ENCODE measurements around the gene MYH7B.

The MYH7B gene

GRCh38 chr20:34992751-34993417, 37.2 kb downstream of the MYH7B start:
- no peak for DNase-seq (ENCODE audit: low read depth)

DNA sequence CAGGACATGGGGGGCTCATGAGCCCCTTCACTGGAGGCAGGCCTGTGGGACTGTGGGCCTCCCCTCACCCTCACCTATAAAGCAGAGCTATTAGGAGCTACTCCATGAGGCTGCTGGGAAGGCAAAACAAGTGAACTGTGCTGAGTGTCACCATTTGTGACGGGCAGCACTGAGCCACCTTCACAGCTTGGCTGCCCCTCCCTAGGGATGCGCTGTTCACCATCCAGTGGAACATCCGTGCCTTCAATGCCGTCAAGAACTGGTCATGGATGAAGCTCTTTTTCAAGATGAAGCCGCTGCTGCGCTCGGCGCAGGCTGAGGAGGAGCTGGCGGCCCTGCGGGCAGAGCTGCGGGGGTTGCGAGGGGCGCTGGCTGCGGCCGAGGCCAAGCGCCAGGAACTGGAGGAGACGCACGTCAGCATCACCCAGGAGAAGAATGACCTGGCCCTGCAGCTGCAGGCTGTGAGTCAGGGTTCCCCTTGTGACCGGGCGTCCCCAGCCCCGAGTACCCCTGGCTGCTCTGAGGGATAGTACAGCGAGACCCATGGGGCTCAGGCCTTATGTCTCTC, 38.4 kb downstream of the MYH7B start:
- DNase-seq (ENCODE audit: low read depth) = no peak

DNA sequence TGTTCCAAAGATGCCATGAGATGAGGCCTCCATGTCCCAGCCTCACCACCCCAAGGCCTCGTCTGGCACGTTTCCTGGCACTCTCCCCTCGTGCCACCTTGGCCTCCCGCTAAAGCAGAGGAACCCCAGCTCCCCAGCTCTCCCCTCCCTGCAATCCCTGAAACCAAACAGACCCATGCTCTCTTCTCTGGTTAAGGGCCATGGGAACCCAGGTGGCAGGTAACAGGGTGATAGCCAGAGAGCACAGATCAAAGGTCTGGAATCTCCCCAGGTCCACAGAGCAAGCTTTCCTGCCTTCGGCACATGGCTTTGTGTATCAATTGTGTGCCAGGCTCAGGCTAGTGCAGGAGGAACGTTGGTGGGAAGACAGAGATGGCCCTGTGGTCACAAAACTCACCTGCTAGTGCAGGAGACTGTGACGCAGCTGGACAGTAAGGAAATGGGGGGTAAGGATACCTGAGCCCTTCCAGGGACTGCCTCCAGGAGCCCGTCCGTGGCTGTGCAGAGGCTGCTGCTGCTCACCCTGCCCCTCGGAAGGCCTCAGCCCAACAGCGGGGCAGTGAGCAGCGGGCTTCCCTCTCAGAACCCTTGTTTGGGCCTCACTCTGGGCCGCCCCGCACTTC, 39.0 kb downstream of the MYH7B start:
- DNase-seq (ENCODE audit: low read depth) = no peak

DNA sequence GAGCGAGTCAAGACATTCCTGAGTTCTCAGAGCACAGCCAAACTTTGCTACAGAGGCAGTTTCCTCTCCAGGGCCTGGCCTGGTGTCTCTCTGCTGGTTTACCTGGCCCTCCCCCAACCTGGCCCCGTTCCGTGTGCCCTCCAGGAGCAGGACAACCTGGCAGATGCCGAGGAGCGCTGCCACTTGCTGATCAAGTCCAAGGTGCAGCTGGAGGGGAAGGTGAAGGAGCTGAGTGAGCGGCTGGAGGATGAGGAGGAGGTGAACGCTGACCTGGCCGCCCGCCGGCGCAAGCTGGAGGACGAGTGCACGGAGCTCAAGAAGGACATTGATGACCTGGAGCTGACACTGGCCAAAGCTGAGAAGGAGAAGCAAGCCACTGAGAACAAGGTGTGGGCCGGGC, 39.5 kb downstream of the MYH7B start:
- DNase-seq (ENCODE audit: low read depth) = no peak

DNA sequence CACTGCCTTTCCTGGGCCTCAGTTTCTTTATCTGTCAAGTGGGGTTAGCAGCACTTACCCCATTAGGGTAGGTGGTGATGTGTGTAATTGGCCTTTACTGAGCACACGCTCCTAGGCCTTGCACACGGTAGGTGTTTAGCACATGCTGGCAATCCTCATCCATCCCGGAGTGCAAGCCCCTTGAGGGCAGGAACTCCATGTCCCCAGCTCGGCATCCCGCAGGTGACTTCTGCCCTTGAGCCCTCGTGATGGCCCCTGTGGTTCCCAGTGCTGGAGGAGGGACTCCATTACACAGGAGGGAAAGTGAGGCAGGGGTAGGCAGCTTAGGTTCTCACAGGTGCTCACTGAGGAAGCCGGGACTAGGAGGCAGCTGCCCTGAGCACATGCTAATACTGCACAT, 40.0 kb downstream of the MYH7B start:
- no peak for DNase-seq (ENCODE audit: low read depth)

- DNase-seq (ENCODE audit: low read depth) = no peak
Measured at GRCh38 chr20:34996243-34997028, 40.8 kb downstream of the MYH7B start.

- no peak for DNase-seq (ENCODE audit: low read depth)
Measured at GRCh38 chr20:34997131-34997561, 41.5 kb downstream of the MYH7B start.

DNA sequence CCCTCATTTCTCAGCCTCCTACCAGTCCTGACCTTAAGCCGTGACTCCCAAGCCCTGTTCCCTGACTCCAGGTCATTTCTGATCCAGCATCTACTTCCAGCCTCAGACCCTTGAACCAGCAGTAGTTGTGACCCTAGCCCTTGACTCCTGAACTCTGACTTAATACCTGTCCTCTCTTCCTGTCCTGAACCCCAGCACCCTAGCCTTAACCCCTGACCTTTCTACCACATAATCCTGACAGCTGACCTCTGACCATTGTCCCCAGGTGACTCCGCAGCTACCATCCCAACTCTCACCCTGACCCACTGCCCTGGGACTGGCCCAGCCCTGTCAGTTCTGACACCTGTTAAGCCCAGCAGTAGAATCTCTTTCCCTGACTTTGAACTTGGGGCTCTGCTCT, 42.1 kb downstream of the MYH7B start:
- no peak for DNase-seq (ENCODE audit: low read depth)

DNA sequence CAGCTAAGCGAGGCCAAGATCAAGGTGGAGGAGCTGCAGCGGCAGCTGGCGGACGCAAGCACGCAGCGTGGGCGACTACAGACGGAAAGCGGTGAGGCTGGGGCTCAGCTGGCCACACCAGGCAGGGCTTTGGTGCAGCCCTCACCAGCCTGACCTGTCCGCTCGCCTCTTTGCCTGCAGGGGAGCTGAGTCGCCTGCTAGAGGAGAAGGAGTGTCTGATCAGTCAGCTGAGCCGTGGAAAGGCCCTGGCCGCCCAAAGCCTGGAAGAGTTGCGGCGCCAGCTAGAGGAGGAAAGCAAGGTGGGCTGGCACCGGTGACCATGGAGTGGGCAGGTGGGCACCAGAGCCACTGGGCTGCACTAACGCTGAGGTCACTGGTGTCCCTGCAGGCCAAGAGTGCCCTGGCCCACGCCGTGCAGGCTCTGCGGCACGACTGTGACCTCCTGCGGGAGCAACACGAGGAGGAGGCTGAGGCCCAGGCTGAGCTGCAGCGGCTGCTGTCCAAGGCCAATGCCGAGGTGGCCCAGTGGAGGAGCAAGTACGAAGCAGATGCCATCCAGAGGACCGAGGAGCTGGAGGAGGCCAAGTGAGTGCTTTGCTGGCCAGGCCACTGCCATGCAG, 42.8 kb downstream of the MYH7B start:
- no peak for DNase-seq (ENCODE audit: low read depth)

- DNase-seq (ENCODE audit: low read depth) = no peak
Measured at GRCh38 chr20:34999021-34999451, 43.4 kb downstream of the MYH7B start.

DNA sequence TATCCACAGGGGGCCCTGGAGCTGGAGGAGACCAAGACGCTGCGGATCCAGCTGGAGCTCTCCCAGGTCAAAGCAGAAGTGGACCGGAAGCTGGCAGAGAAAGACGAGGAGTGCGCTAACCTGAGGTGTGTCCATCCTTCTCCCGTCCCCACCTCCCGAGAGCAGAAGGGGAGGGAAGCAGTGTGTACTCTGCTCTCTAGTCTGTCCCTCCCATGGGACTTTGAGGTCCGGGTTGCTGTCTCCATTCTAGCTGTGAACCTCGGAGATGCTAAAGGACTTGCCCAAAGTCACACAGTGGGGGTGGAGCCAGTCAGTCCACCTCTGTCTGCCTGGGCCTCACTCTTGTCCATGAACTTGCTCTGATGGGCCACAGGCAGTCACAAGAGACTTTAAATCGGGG, 44.1 kb downstream of the MYH7B start:
- no peak for DNase-seq (ENCODE audit: low read depth)

DNA sequence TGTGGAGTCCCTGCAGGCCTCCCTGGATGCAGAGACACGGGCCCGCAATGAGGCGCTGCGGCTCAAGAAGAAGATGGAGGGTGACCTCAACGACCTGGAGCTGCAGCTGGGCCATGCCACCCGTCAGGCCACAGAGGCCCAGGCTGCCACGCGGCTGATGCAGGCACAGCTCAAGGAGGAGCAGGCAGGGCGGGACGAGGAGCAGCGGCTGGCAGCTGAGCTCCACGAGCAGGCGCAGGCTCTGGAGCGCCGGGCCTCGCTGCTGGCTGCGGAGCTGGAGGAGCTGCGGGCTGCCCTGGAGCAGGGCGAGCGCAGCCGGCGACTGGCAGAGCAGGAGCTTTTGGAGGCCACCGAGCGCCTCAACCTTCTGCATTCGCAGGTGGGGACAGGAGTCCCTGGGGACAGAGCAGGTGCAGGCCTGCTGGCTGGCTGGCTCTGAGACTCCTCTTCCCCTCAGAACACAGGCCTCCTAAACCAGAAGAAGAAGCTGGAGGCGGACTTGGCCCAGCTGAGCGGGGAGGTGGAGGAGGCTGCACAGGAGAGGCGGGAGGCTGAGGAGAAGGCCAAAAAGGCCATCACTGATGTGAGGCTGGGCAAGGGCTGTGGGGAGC, 44.7 kb downstream of the MYH7B start:
- DNase-seq (ENCODE audit: low read depth) = no peak

- DNase-seq (ENCODE audit: low read depth) = no peak
Measured at GRCh38 chr20:35000922-35001595, 45.4 kb downstream of the MYH7B start.

DNA sequence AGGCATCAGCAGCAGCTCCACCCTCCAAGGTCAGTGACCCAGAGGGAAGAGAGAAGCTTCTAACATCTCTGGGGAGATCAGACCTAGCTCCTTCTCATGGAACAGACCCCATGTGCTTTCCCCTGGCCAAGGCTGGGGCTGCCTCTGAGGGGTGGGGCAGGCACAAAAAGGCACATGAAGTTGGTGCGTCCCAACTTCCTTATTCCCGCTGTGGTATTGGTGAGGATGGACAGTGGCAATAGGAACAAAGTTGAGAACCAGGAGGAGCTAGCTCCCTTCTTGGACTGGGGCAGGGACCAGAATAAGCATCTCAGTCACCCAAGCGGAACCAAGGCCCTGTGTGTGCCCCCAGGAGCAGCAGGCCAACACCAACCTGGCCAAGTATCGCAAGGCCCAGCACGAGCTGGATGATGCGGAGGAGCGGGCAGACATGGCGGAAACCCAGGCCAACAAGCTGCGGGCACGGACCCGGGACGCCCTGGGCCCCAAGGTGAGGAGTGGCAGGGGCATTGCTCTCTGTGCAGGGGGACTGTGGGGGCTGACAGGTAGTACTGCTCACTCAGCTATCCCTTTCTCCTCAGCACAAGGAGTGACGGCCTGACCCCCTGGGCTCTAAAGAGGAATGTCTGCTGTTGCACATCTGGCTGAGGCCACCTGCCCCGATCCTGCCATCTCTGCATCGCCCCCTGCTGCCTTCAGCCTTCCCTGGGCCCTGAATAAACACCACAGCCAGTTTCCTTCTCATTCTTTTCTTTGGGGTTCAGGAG, 46.1 kb downstream of the MYH7B start:
- no peak for DNase-seq (ENCODE audit: low read depth)

DNA sequence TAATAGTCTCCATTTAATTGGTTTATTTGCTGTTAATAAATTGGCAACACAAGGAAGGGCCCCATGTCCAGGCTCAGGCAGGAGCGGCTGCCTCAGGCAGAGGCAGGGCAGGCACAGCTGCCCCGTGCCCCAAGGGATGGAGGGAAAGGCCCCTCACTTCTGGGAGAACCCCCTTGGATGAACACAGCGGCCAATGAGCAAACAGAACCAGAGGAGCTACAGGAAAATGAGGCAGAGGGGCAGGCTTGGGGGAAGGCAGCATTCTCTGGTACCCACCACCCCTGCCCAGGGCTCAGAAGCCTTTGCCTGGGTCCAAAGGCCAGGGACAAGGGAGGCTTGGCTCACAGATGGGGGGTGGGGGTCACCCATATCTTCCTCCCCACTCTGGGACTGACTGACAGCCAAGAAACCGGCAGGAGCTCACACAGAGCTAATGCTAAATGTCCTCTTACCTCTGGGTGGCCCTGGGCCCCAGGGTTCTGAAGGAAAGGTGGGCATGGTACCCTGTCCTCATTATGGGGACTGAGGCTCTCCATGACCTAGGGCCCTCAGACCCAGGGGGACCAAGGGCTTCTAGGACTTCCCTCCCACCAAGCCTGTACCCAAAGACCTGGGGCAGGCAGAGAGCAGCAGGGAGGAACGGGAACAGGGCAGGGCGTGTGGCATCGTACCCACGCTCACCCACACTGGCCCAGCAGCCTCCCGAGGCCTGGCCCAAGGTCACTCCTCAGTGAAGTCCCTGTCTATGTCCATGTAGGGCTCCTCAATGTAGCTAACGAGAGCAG, 47.0 kb downstream of the MYH7B start:
- no peak for DNase-seq (ENCODE audit: low read depth)

GRCh38 chr20:35003211-35004031, 47.8 kb downstream of the MYH7B start:
- DNase-seq (ENCODE audit: low read depth) = no peak

DNA sequence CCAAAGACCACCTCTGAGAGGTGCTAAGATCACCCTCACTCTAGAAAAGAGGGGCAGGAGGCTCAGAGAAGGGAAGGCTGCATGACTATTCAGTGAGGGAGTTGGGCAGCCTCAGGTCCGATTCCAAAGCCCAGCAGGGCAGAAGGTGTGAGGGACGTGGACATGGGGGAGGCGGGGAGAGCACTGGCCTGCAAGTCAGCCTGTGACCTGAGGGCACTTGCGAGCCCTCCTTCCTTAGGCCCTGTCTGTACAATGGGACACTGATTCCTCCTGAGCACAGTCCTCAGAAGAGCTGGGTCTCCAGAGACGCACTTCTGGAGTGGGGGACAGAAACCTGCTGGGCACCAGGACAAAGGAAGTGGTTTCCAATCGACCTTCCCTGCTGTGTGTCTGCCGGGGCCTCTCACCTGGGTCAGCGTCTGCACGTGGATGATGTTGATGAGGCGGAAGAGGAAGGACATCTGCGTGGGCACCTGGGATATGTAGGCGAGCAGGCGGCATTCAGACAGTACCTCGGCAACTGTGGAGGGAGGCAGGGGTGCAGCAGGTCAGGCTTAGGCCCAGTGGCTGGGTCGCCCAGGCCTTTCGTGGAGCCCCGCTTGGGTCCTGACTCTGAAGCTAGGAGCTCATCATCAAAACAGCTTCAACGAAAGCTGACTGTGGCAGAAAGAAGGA, 48.5 kb downstream of the MYH7B start:
- DNase-seq (ENCODE audit: low read depth) = no peak

GRCh38 chr20:35004749-35005462, 49.2 kb downstream of the MYH7B start:
- no peak for DNase-seq (ENCODE audit: low read depth)

Measured in EH (cell line).